Panc1 (cell line): ENCODE results near the gene FBN1.

Experiments used
- CTCF ChIP-seq: fragments of 450-650 bp; IDR thresholded peaks from 2 replicates; pipeline ENCODE4 v1.5.1; 2017; ENCODE audit warnings: mild to moderate bottlenecking
- POLR2AphosphoS5 ChIP-seq: IDR thresholded peaks from 2 replicates; pipeline ENCODE4 v1.6.1; 2012; ENCODE audit warnings: mild to moderate bottlenecking, low read depth, low read length, moderate library complexity
- REST ChIP-seq, 2 experiments: IDR thresholded peaks; 2 replicates each; pipeline ENCODE4 v1.6.1; 2011 to 2012; ENCODE audit warnings: low read depth in 2 of 2, control low read depth in 1 of 2, low read length in 1 of 2, mild to moderate bottlenecking in 1 of 2, moderate library complexity in 1 of 2; ENCODE audit not compliant: insufficient read depth in 1 of 2
- TCF7L2 ChIP-seq: IDR thresholded peaks from 2 replicates; pipeline ENCODE4 v1.6.1; 2011; ENCODE audit warnings: mild to moderate bottlenecking, low read depth, low read length, inconsistent platforms

- TF ChIP-seq POLR2AphosphoS5: no peak
- TF ChIP-seq CTCF: no peak
- no peak for TF ChIP-seq REST (IDR thresholded peaks at IDR 0.05; ENCODE audit: insufficient read depth in 1 of 2, low read depth in 2 of 2, low read length in 1 of 2)
- no peak for TF ChIP-seq TCF7L2
These were observed 75.8 kb downstream of the FBN1 start for GRCh38 chr15:48569591-48570302.
